ENCODE results near the gene MPND.
"Not testable (repeated sequence)": the region's sequence is repeated elsewhere in the genome, so short reads cannot be mapped to it uniquely, and the experiment has no call there.

Gene MPND

DNA sequence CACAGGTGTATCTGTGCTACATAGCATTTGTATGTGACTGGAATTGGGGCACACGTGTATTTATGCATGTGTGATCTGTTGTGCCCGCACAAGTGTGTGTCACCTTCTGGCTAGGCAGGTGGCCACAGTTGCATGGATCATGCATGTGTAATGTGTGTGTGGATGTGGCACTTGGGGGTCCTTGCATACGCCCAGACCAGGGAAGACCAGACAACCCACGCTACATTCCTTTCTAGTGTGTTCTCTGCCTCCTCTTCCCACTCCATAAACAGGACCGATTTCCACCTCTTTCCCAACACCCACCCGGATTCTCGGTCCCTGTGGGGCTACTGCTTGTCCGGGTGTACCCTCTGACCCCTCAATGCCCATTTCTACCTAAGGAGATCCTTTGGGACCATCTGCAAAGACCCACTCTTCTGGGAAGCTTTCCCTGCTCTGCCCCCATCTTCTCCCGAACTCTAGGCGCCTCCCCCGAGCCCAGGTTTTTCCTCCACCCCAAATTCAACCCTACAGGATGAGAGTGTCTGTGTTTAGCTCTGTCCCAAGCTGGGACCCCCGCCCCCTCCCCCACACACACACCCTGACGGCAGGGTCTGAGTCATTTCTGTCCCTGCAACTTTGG is 17.0 kb upstream of the MPND start (continued):
- TF ChIP-seq, protein P1, sequence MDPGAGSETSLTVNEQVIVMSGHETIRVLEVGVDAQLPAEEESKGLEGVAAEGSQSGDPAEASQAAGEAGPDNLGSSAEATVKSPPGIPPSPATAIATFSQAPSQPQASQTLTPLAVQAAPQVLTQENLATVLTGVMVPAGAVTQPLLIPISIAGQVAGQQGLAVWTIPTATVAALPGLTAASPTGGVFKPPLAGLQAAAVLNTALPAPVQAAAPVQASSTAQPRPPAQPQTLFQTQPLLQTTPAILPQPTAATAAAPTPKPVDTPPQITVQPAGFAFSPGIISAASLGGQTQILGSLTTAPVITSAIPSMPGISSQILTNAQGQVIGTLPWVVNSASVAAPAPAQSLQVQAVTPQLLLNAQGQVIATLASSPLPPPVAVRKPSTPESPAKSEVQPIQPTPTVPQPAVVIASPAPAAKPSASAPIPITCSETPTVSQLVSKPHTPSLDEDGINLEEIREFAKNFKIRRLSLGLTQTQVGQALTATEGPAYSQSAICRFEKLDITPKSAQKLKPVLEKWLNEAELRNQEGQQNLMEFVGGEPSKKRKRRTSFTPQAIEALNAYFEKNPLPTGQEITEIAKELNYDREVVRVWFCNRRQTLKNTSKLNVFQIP (CRISPR knock-in tag; IDR thresholded peaks at IDR 0.05; ENCODE audit: borderline replicate concordance, low read depth), result no peak
- TF ChIP-seq SNAI2 (CRISPR knock-in tag; IDR thresholded peaks at IDR 0.05), result no peak
- no peak for TF ChIP-seq ZNF565 (CRISPR knock-in tag; conservative IDR thresholded peaks at IDR 0.05; ENCODE audit: low read depth)
- no peak for TF ChIP-seq BACH2 (CRISPR knock-in tag; IDR thresholded peaks at IDR 0.05; ENCODE audit: borderline replicate concordance)

DNA sequence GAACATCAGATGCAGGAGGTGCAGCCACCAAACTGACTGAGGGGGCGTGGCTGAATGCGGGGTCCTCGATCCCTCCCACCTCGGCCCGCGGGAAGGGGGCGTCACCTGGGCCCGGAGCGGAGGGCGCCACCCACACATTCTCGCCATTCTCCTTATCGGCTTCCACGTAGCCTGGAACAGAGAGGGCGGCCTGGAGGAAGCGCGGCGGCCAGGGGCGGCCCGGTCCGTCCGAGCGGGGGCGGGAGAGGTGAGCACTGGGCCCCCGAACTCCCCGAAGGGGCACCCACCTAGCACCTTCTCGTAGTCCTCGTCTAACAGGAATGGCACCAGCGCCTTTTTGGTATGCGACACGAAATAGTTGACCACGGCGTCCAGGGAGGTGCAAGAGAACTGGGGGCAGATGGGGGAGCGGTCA is 16.5 kb upstream of the MPND start:
- no peak for TF ChIP-seq ZC3H10 (CRISPR knock-in tag; IDR thresholded peaks at IDR 0.05)
- TF ChIP-seq TCF4 (CRISPR knock-in tag; IDR thresholded peaks at IDR 0.05; ENCODE audit: borderline replicate concordance), result no peak
- TF ChIP-seq, protein P2, sequence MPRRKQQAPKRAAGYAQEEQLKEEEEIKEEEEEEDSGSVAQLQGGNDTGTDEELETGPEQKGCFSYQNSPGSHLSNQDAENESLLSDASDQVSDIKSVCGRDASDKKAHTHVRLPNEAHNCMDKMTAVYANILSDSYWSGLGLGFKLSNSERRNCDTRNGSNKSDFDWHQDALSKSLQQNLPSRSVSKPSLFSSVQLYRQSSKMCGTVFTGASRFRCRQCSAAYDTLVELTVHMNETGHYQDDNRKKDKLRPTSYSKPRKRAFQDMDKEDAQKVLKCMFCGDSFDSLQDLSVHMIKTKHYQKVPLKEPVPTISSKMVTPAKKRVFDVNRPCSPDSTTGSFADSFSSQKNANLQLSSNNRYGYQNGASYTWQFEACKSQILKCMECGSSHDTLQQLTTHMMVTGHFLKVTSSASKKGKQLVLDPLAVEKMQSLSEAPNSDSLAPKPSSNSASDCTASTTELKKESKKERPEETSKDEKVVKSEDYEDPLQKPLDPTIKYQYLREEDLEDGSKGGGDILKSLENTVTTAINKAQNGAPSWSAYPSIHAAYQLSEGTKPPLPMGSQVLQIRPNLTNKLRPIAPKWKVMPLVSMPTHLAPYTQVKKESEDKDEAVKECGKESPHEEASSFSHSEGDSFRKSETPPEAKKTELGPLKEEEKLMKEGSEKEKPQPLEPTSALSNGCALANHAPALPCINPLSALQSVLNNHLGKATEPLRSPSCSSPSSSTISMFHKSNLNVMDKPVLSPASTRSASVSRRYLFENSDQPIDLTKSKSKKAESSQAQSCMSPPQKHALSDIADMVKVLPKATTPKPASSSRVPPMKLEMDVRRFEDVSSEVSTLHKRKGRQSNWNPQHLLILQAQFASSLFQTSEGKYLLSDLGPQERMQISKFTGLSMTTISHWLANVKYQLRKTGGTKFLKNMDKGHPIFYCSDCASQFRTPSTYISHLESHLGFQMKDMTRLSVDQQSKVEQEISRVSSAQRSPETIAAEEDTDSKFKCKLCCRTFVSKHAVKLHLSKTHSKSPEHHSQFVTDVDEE (CRISPR knock-in tag; IDR thresholded peaks at IDR 0.05), result 0 out of 2 replicates have a peak, but pooled peaks have one; percentile 14
- TF ChIP-seq ZNF565 (CRISPR knock-in tag; conservative IDR thresholded peaks at IDR 0.05; ENCODE audit: low read depth), result no peak
- ATAC-seq, result no peak

DNA sequence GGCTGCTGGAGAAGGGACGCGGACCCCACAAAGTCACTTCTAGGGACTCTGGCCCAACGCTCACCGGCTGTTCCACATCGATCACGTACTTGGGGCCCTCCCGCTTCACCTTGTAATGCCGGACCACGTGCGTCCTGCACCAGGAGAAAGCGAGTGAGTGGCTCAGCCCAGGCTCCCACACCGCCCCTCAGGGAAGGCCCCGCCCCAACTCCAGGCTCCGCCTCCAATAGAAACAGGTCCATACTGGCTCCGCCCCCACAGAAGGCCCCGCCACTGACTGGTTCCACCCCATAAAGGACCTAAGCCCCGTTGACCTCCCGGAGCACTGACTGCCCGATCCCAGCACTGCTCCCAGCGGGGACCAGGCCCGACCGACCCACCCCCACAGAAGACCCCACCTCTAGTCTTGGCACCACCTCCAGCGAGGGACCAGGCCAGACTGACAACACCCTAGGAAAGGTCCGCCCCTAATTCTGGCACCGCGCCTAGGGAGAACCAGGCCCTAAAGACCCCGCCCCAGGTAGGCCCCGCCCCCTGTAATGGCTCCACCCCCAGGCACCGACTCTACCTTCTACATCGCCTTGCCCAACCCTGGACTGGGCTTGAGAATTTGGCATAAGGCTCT is 16.0 kb upstream of the MPND start:
- TF ChIP-seq ISL1 (CRISPR knock-in tag; IDR thresholded peaks at IDR 0.05), result no peak
- TF ChIP-seq, protein P2 (CRISPR knock-in tag; IDR thresholded peaks at IDR 0.05), result peak; percentile 7; the same call in 1 of the 2 replicates
- ATAC-seq, result peak; percentile 82

DNA sequence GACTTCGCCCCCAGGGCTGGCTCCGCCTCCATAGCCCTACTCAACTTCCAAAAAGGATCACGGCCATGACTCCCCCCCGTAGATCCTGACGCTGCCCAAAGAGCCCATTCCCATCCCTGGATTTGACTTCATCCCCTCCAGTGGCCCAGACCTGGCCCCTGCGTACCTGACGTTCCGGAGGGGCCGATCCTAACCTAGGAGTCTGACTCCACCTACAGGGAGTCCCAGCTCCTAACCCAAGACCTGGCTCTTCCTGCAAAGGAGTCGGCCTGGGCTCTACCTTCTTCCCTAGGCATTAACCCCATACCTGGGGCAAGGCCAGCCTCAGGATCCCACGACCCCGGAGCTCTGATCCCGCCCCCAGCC is 15.5 kb upstream of the MPND start:
- peak; percentile 35 for ATAC-seq
- no peak for TF ChIP-seq BACH2 (CRISPR knock-in tag; IDR thresholded peaks at IDR 0.05; ENCODE audit: borderline replicate concordance)
- no peak for TF ChIP-seq OSR1 (CRISPR knock-in tag; IDR thresholded peaks at IDR 0.05)
- TF ChIP-seq TOX (CRISPR knock-in tag; IDR thresholded peaks at IDR 0.05; ENCODE audit: borderline replicate concordance), result no peak

DNA sequence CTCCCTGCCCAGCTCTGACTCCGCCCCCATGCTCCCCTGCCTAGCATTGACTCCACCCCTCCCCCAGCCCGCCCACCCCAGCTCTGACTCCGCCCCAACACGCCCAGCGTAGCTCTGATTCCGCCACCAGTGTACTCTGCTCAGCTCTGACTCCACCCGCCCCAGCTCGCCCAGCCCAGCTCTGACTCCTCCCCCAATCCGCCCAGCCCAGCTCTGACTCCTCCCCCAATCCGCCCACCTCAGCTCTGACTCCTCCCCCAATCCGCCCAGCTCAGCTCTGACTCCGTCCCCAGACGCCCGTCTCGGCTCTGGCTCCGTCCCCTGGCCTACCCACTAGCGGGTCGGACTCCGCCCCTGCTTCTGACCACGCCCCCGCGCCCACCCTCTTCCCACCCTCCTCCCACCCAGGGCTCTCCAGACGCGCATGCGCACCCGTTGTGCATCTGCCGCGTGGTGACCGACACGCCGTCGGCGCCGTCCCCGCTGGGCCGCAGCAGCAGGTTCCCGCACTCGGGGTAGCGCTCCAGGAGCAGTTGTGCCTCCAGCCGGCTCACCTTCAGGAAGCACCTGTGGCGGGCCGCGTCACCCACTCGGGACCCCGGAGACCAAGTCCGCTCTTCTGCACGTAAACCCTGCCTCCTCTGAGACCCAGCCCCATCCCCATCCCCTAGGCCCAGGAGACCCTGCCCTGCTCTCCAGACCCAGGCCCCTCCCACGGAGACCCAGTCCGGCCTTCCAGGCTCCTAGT is 14.9 kb upstream of the MPND start:
- ATAC-seq, result peak; percentile 86
- TF ChIP-seq GLIS3 (CRISPR knock-in tag; IDR thresholded peaks at IDR 0.05), result no peak

DNA sequence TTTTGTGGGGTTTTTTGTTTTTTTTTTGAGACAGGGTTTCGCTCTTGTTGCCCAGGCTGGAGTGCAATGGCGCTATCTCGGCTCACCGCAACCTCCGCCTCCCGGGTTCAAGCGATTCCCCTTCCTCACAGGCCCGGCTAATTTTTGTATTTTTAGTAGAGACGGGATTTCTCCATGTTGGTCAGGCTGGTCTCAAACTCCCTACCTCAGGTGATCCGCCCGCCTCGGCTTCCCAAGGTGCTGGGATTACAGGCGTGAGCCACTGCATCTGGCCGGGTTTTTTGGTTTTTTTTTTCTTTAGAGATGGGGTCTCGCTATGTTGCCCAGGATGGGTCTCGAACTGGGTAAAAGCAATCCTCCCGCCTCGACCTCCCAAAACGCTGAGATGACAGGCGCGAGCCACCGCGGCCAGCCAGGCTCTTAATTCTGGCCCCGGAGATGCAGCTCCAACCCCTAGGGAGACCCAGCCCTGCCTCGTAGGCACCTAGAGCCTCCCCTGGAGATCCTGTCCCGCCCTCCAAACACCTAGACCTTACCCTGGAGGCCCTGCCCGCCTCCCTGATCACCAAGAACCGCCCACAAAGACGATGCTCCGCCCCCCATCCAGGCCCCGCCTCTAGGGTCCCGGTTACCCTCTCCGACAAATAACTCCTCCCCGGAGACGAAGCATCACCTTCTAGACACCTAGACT is 14.2 kb upstream of the MPND start:
- ATAC-seq, result not testable (repeated sequence)

DNA sequence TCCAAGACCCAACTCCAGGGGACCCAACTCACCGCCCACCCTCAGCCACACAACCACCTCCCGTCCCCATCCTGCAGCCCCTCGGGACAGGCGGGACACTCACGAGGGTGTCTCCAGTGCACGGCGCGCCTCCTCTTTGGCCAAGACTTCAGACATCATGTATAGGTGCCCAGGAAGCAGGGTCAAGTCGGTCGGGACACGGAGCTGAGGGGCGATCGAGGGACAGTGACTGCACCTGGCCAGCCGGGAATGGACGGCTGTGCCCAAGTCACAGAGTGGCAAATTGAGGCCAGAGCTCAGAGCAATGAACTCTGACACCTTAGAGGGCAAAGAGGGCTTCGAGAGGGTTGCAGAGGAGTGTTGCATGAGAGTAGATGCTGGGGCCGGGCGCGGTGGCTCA is 13.5 kb upstream of the MPND start:
- no peak for ATAC-seq
- no peak for TF ChIP-seq ARNTL (CRISPR knock-in tag; IDR thresholded peaks at IDR 0.05; ENCODE audit: borderline replicate concordance, low read depth)
- TF ChIP-seq GLIS3 (CRISPR knock-in tag; IDR thresholded peaks at IDR 0.05), result no peak
- TF ChIP-seq TOX (CRISPR knock-in tag; IDR thresholded peaks at IDR 0.05; ENCODE audit: borderline replicate concordance), result no peak
- TF ChIP-seq, protein P3, sequence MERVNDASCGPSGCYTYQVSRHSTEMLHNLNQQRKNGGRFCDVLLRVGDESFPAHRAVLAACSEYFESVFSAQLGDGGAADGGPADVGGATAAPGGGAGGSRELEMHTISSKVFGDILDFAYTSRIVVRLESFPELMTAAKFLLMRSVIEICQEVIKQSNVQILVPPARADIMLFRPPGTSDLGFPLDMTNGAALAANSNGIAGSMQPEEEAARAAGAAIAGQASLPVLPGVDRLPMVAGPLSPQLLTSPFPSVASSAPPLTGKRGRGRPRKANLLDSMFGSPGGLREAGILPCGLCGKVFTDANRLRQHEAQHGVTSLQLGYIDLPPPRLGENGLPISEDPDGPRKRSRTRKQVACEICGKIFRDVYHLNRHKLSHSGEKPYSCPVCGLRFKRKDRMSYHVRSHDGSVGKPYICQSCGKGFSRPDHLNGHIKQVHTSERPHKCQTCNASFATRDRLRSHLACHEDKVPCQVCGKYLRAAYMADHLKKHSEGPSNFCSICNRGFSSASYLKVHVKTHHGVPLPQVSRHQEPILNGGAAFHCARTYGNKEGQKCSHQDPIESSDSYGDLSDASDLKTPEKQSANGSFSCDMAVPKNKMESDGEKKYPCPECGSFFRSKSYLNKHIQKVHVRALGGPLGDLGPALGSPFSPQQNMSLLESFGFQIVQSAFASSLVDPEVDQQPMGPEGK (CRISPR knock-in tag; IDR thresholded peaks at IDR 0.05; ENCODE audit: borderline replicate concordance), result no peak
- no peak for TF ChIP-seq ZNF565 (CRISPR knock-in tag; conservative IDR thresholded peaks at IDR 0.05; ENCODE audit: low read depth)
- no peak for TF ChIP-seq RARB (CRISPR knock-in tag; IDR thresholded peaks at IDR 0.05)
- TF ChIP-seq ESRRG (CRISPR knock-in tag; IDR thresholded peaks at IDR 0.05), result no peak
- TF ChIP-seq, protein P1 (CRISPR knock-in tag; IDR thresholded peaks at IDR 0.05; ENCODE audit: borderline replicate concordance, low read depth), result no peak
- TF ChIP-seq CSDC2 (CRISPR knock-in tag; IDR thresholded peaks at IDR 0.05), result no peak
- TF ChIP-seq ZFP30 (CRISPR knock-in tag; IDR thresholded peaks at IDR 0.05), result no peak
